Measurements from ENCODE around the gene TFDP1. TPM values are rescaled to one million over a fixed set of nuclear protein-coding genes. Genes with fewer than 3 reads are reported as not detected.

Gene TFDP1
- total RNA-seq, 3 donors from 2014 or later (not counting 1 experiment from before 2014, with no cell fraction given) = 26.3 to 44.3 (median 29.2) TPM

- Histone ChIP-seq H3K36me3 (ENCODE audit: control insufficient read depth, insufficient read depth, low read length) (no peaks in the 10 kb centered on the region), H3K27ac (ENCODE audit: low read length) (no peak overlapping the region), H3K4me1 (ENCODE audit: control insufficient read depth, insufficient read depth, low read length) (peaks cover 9% of the 10 kb centered on the region), H3K4me3 (ENCODE audit: low read length) (no peak overlapping the region), H3K9me3 (ENCODE audit: control insufficient read depth, insufficient read depth, low read length) (no peaks in the 10 kb centered on the region), H3K27me3 (ENCODE audit: control insufficient read depth, insufficient read depth, low read length) (no peaks in the 10 kb centered on the region)
- Mint-ChIP-seq H3K4me3 (no peak overlapping the region), H3K27me3 (ENCODE audit: low read depth in 2 of 2) (peaks cover 0 to 3% of the 10 kb centered on the region in 2 donors), H3K4me1 (peaks cover 1 to 7% of the 10 kb centered on the region in 2 donors), H3K36me3 (no peaks in the 10 kb centered on the region), H3K9me3 (no peaks in the 10 kb centered on the region), H3K27ac (no peak overlapping the region)
- DNase-seq = peak in 1 of 2 donors; percentile 5
- WGBS (ENCODE audit: insufficient coverage) = 70% methylated on average over 42 of the region's 42 CpGs
- intact Hi-C loops (cut with micrococcal nuclease) = no loop called here
- no peak for ATAC-seq
- no peak for TF ChIP-seq CTCF (IDR thresholded peaks at IDR 0.05)
Observed at GRCh38 chr13:113647351-113648215, 63.0 kb downstream of the TFDP1 start.

GRCh38 chr13:113648216-113648610 is 63.7 kb downstream of the TFDP1 start:
- Mint-ChIP-seq H3K27me3 (ENCODE audit: low read depth in 2 of 2) (peaks cover 0 to 3% of the 10 kb centered on the region in 2 donors), H3K4me1 (peaks cover 7 to 13% of the 10 kb centered on the region in 2 donors), H3K9me3 (no peaks in the 10 kb centered on the region), H3K36me3 (no peaks in the 10 kb centered on the region), H3K27ac (no peak overlapping the region), H3K4me3 (no peak overlapping the region)
- ATAC-seq (no peak), DNase-seq (no peak)
- Histone ChIP-seq H3K4me1 (ENCODE audit: control insufficient read depth, insufficient read depth, low read length) (peaks cover 15% of the 10 kb centered on the region), H3K4me3 (ENCODE audit: low read length) (no peak overlapping the region), H3K27ac (ENCODE audit: low read length) (no peak overlapping the region), H3K27me3 (ENCODE audit: control insufficient read depth, insufficient read depth, low read length) (no peaks in the 10 kb centered on the region), H3K36me3 (ENCODE audit: control insufficient read depth, insufficient read depth, low read length) (no peaks in the 10 kb centered on the region), H3K9me3 (ENCODE audit: control insufficient read depth, insufficient read depth, low read length) (no peaks in the 10 kb centered on the region)
- WGBS (ENCODE audit: insufficient coverage) = 93% methylated on average over 13 of the region's 13 CpGs
- TF ChIP-seq CTCF (IDR thresholded peaks at IDR 0.05) = no peak
- intact Hi-C loops (cut with micrococcal nuclease) = no loop called here

GRCh38 chr13:113649212-113649611 is 64.7 kb downstream of the TFDP1 start:
- H3K4me3 ChIP-seq (ENCODE audit: low read length) = no peak overlapping the region
- DNase-seq (no peak), ATAC-seq (no peak)
- WGBS (ENCODE audit: insufficient coverage) = 90% methylated on average over 17 of the region's 17 CpGs
- no peaks in the 10 kb centered on the region for H3K9me3 Mint-ChIP-seq
- no peaks in the 10 kb centered on the region for H3K27me3 ChIP-seq (ENCODE audit: control insufficient read depth, insufficient read depth, low read length)
- intact Hi-C loops (cut with micrococcal nuclease) = no loop called here
- no peaks in the 10 kb centered on the region for H3K36me3 Mint-ChIP-seq
- no peak overlapping the region for H3K27ac Mint-ChIP-seq
- H3K4me1 ChIP-seq (ENCODE audit: control insufficient read depth, insufficient read depth, low read length) = peaks cover 24% of the 10 kb centered on the region
- no peaks in the 10 kb centered on the region for H3K9me3 ChIP-seq (ENCODE audit: control insufficient read depth, insufficient read depth, low read length)
- peaks cover 17 to 23% of the 10 kb centered on the region in 2 donors for H3K4me1 Mint-ChIP-seq
- H3K36me3 ChIP-seq (ENCODE audit: control insufficient read depth, insufficient read depth, low read length) = no peaks in the 10 kb centered on the region
- no peak overlapping the region for H3K4me3 Mint-ChIP-seq
- TF ChIP-seq CTCF (IDR thresholded peaks at IDR 0.05) = no peak
- peaks cover 0 to 3% of the 10 kb centered on the region in 2 donors for H3K27me3 Mint-ChIP-seq (ENCODE audit: low read depth in 2 of 2)
- H3K27ac ChIP-seq (ENCODE audit: low read length) = no peak overlapping the region
